CD14-positive monocyte (primary cell): ENCODE data around the gene CA5A. TPM values are rescaled to one million over a fixed set of nuclear protein-coding genes. Genes with fewer than 3 reads are reported as not detected.

Experiments used
- DNase-seq, 3 donors: peaks; one replicate each; pipeline ENCODE4 v3.0.0-alpha.2; 2011 to 2022
- H2AFZ ChIP-seq: 2 replicates; pipeline ENCODE4 v1.6.0; 2012; ENCODE audit warnings: mild to moderate bottlenecking, low read depth, low read length, inconsistent platforms; ENCODE audit not compliant: insufficient read depth, poor library complexity, severe bottlenecking
- H3K27ac ChIP-seq, 2 donors: 1 replicate in 1 of 2; 2 replicates in 1 of 2; pipeline ENCODE4 v1.5.1; 2012 to 2013; ENCODE audit warnings: low read length in 2 of 2, control low read depth in 1 of 2, inconsistent platforms in 1 of 2, low read depth in 1 of 2, mild to moderate bottlenecking in 1 of 2
- H3K27me3 ChIP-seq, 2 donors: one replicate each; pipeline versions ENCODE4 v1.6.0 to v1.6.1; 2011 to 2013; ENCODE audit warnings: low read length in 2 of 2; ENCODE audit not compliant: control insufficient read depth in 2 of 2, insufficient read depth in 2 of 2
- H3K36me3 ChIP-seq, 2 donors: replicated peaks in 1 of 2; 1 replicate in 1 of 2; 2 replicates in 1 of 2; pipeline versions ENCODE4 v1.5.1 to v1.6.1; 2012 to 2013; ENCODE audit warnings: low read length in 2 of 2, control low read depth in 1 of 2, inconsistent platforms in 1 of 2, mild to moderate bottlenecking in 1 of 2; ENCODE audit not compliant: insufficient read depth in 2 of 2, control insufficient read depth in 1 of 2
- H3K4me1 ChIP-seq, 2 donors: 1 replicate in 1 of 2; 2 replicates in 1 of 2; pipeline versions ENCODE4 v1.5.1 to v1.6.1; 2012 to 2013; ENCODE audit warnings: low read length in 2 of 2, control low read depth in 1 of 2, inconsistent platforms in 1 of 2, mild to moderate bottlenecking in 1 of 2, moderate library complexity in 1 of 2; ENCODE audit not compliant: insufficient read depth in 2 of 2, control insufficient read depth in 1 of 2
- H3K4me2 ChIP-seq: replicated peaks from 2 replicates; pipeline ENCODE3; 2012; ENCODE audit warnings: low read length, moderate library complexity, mild to moderate bottlenecking; ENCODE audit not compliant: poor library complexity, severe bottlenecking; ENCODE audit errors: extremely low read depth
- H3K4me3 ChIP-seq, 3 experiments: fragments of 200-600 bp in 1 of 3; sonication (generic) in 1 of 3; replicated peaks in 1 of 3; 1 replicate in 2 of 3; 2 replicates in 1 of 3; pipeline ENCODE4 v1.5.1; 2011 to 2013; ENCODE audit warnings: low read length in 3 of 3, mild to moderate bottlenecking in 3 of 3, control low read depth in 2 of 3, low read depth in 2 of 3, inconsistent platforms in 1 of 3, moderate library complexity in 1 of 3
- H3K79me2 ChIP-seq: 2 replicates; pipeline ENCODE4 v1.6.0; 2012; ENCODE audit warnings: mild to moderate bottlenecking, control low read depth, inconsistent platforms, low read length, moderate library complexity; ENCODE audit not compliant: insufficient read depth
- H3K9ac ChIP-seq: 2 replicates; pipeline ENCODE4 v1.6.0; 2017; ENCODE audit warnings: low read length, mild to moderate bottlenecking; ENCODE audit not compliant: insufficient read depth, poor library complexity, severe bottlenecking
- H3K9me3 ChIP-seq, 2 donors: replicated peaks in 1 of 2; 1 replicate in 1 of 2; 2 replicates in 1 of 2; pipeline versions ENCODE4 v1.5.1 to v1.6.1; 2012 to 2013; ENCODE audit warnings: low read length in 2 of 2, control low read depth in 1 of 2; ENCODE audit not compliant: control insufficient read depth in 1 of 2, insufficient read depth in 1 of 2
- H4K20me1 ChIP-seq: 2 replicates; pipeline ENCODE4 v1.6.0; 2012; ENCODE audit warnings: mild to moderate bottlenecking, low read length, control low read depth, moderate library complexity; ENCODE audit not compliant: insufficient read depth
- H3K27ac Mint-ChIP-seq, 7 donors: one replicate each; pipeline ENCODE4 v1.8.0; 2020; ENCODE audit warnings: mild to moderate bottlenecking in 7 of 7, mixed read lengths in 7 of 7, moderate library complexity in 6 of 7, inconsistent platforms in 2 of 7
- H3K27me3 Mint-ChIP-seq, 3 donors: one replicate each; pipeline ENCODE4 v1.8.0; 2021 to 2022; ENCODE audit warnings: low read depth in 3 of 3, mild to moderate bottlenecking in 3 of 3, mixed read lengths in 3 of 3, moderate library complexity in 3 of 3, inconsistent platforms in 1 of 3
- H3K36me3 Mint-ChIP-seq, 2 donors: one replicate each; pipeline ENCODE4 v1.8.0; 2020; ENCODE audit warnings: mixed read lengths in 2 of 2, inconsistent platforms in 1 of 2, mild to moderate bottlenecking in 1 of 2
- H3K4me1 Mint-ChIP-seq: one replicate; pipeline ENCODE4 v1.8.0; 2020; ENCODE audit warnings: mild to moderate bottlenecking, mixed read lengths
- H3K4me3 Mint-ChIP-seq, 2 donors: one replicate each; pipeline ENCODE4 v1.8.0; 2020; ENCODE audit warnings: mild to moderate bottlenecking in 2 of 2, mixed read lengths in 2 of 2, moderate library complexity in 1 of 2
- H3K9me3 Mint-ChIP-seq, 7 donors: one replicate each; pipeline ENCODE4 v1.8.0; 2020 to 2022; ENCODE audit warnings: mixed read lengths in 7 of 7, mild to moderate bottlenecking in 6 of 7, moderate library complexity in 6 of 7, inconsistent platforms in 2 of 7
- WGBS: methylation state at CpG from one replicate; pipeline ENCODE4 v1.1.5; 2013; ENCODE audit warnings: missing lambda C conversion rate; ENCODE audit not compliant: insufficient coverage; 5-methylcytosine and 5-hydroxymethylcytosine counted together
- intact Hi-C, 2 donors: fragments of 100-400 bp; cut with micrococcal nuclease; formaldehyde crosslinking; loops; one replicate each; pipeline versions ENCODE4 v1.15.0 to v1.15.1; 2023
- polyA plus RNA-seq, 3 donors: library from polyadenylated mRNA; depleted of rRNA in 1 of 3; unstranded in 2 of 3; stranded (reverse) in 1 of 3; fragments of 300-500 nt in 2 of 3; fragments of >200 nt in 1 of 3; fragmentation: Illumina TruSeq in 2 of 3; gene quantifications; 1 replicate in 2 of 3; 2 replicates in 1 of 3; pipeline ENCODE4 v1.2.3, GENCODE V29; 2012 to 2021
- TF ChIP-seq, protein P1 (sequence below): fragments of 200-600 bp; IDR thresholded peaks from one replicate; pipeline ENCODE4 v1.8.0; 2022; ENCODE audit warnings: antibody characterized with exemption, mild to moderate bottlenecking

The CA5A gene
- polyA plus RNA-seq, 3 donors = not detected

DNA sequence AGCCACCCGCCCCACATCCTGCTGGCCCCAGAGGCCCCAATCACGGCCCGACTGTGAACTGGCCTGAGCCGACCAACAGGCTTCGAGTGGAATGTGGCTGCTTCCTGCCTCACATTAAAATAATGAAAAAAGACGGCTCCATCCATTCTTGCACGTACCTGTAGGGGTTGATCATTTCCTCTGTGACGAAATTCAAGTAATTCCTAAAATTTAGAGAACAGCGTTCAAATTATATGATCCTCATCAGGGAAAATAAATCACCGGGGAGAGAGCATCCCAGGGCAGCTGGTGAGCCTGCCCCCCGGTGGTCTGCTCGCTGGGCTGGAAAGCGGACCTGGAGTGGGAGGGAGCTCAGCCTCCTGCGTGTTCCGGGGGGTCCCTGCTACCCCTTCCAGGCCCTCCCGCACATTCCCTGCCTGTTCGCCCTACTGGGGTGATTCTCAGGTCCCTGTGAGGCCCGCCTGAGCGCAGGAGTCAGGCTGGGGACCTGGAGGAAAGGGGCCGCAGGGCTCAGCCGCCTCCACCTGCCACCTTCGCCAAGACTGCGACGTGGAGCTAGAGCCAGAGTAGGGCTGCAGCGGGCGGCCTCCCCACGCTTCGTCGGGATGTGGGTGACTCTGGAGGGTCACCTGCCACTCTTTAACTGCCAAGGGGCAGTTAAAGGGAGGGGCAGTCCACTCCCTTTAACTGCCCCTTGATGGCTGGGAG lies 95.9 kb downstream of the CA5A start:
- no peak overlapping the region for H3K4me3 Mint-ChIP-seq
- no peaks in the 10 kb centered on the region for H3K27me3 Mint-ChIP-seq
- Histone ChIP-seq H3K9me3 (no peaks in the 10 kb centered on the region), H3K9ac (no peak overlapping the region), H3K36me3 (peaks cover 0 to 22% of the 10 kb centered on the region in 2 donors), H2AFZ (no peak overlapping the region), H3K4me2 (no peak overlapping the region), H4K20me1 (no peaks in the 10 kb centered on the region), H3K27ac (no peak overlapping the region), H3K4me1 (no peaks in the 10 kb centered on the region), H3K4me3 (no peak overlapping the region), H3K79me2 (peaks cover 5% of the 10 kb centered on the region), H3K27me3 (no peaks in the 10 kb centered on the region)
- peaks cover 4% of the 10 kb centered on the region for H3K4me1 Mint-ChIP-seq
- no peak for DNase-seq
- no peak overlapping the region for H3K27ac Mint-ChIP-seq
- H3K36me3 Mint-ChIP-seq = peaks cover 24 to 29% of the 10 kb centered on the region in 2 donors
- no peaks in the 10 kb centered on the region for H3K9me3 Mint-ChIP-seq
- WGBS = 93% methylated on average over 19 of the region's 29 CpGs
- intact Hi-C loops = no loop called here
- TF ChIP-seq, protein P1, sequence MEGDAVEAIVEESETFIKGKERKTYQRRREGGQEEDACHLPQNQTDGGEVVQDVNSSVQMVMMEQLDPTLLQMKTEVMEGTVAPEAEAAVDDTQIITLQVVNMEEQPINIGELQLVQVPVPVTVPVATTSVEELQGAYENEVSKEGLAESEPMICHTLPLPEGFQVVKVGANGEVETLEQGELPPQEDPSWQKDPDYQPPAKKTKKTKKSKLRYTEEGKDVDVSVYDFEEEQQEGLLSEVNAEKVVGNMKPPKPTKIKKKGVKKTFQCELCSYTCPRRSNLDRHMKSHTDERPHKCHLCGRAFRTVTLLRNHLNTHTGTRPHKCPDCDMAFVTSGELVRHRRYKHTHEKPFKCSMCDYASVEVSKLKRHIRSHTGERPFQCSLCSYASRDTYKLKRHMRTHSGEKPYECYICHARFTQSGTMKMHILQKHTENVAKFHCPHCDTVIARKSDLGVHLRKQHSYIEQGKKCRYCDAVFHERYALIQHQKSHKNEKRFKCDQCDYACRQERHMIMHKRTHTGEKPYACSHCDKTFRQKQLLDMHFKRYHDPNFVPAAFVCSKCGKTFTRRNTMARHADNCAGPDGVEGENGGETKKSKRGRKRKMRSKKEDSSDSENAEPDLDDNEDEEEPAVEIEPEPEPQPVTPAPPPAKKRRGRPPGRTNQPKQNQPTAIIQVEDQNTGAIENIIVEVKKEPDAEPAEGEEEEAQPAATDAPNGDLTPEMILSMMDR = no peak

DNA sequence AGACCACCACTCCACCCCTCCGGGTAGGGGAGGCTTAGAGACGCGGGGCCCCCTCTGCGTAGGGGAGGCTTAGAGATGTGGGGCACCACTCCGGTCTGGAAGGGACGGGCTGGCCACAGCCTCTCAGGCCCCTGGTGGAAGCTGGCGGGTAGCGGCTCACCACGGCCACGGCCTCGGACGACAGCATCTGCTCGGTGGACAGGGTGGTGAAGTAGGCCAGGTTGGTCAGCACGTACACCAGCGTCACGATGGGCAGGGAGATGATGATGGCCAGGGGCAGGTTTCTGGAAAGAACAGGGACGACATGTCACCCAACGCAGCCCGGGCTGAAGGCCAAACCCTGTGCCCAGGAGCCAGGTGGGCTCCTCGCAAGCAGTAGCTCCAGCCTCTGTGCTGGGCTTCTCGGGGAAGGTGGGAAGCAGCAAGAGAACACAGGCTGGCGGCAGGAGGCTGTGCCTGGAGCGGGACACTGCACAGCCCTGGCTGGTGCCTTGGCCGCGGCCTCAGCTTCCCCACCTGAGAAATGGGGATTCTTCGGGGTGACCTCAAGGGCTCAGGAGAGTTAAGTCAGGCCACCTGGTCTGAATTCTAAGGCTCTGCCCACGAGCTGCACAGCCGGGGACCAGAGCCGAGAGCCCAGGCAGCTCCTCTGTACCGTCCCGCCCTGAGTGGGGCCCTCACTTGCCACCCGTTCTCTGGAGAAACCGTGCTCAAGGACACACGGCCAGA lies 96.6 kb downstream of the CA5A start:
- Mint-ChIP-seq H3K36me3 (peaks cover 24 to 29% of the 10 kb centered on the region in 2 donors), H3K27me3 (no peaks in the 10 kb centered on the region), H3K4me1 (peaks cover 4% of the 10 kb centered on the region), H3K4me3 (no peak overlapping the region), H3K27ac (no peak overlapping the region), H3K9me3 (no peaks in the 10 kb centered on the region)
- Histone ChIP-seq H3K4me3 (no peak overlapping the region), H3K4me2 (no peak overlapping the region), H3K79me2 (peaks cover 2% of the 10 kb centered on the region), H3K27me3 (no peaks in the 10 kb centered on the region), H3K9me3 (no peaks in the 10 kb centered on the region), H3K36me3 (peaks cover 0 to 26% of the 10 kb centered on the region in 2 donors), H4K20me1 (no peaks in the 10 kb centered on the region), H2AFZ (no peak overlapping the region), H3K4me1 (no peaks in the 10 kb centered on the region), H3K27ac (no peak overlapping the region), H3K9ac (no peak overlapping the region)
- TF ChIP-seq, protein P1 = no peak
- WGBS = 93% methylated on average over 33 of the region's 34 CpGs
- no peak for DNase-seq
- intact Hi-C loops = no loop called here
